ENCODE measurements around the gene EIF4EBP3.

EIF4EBP3 gene

GRCh38 chr5:140563596-140563995, 16.1 kb downstream of the EIF4EBP3 start:
- Histone ChIP-seq H3K27me3 (replicated peaks) (no peaks in the 10 kb centered on the region), H3K36me3 (replicated peaks) (peaks cover 7% of the 10 kb centered on the region), H3K4me3 (ENCODE audit: low read depth, low read length) (peak overlapping the region; percentile 96), H3K27ac (no peak overlapping the region)
- TF ChIP-seq, protein P1, sequence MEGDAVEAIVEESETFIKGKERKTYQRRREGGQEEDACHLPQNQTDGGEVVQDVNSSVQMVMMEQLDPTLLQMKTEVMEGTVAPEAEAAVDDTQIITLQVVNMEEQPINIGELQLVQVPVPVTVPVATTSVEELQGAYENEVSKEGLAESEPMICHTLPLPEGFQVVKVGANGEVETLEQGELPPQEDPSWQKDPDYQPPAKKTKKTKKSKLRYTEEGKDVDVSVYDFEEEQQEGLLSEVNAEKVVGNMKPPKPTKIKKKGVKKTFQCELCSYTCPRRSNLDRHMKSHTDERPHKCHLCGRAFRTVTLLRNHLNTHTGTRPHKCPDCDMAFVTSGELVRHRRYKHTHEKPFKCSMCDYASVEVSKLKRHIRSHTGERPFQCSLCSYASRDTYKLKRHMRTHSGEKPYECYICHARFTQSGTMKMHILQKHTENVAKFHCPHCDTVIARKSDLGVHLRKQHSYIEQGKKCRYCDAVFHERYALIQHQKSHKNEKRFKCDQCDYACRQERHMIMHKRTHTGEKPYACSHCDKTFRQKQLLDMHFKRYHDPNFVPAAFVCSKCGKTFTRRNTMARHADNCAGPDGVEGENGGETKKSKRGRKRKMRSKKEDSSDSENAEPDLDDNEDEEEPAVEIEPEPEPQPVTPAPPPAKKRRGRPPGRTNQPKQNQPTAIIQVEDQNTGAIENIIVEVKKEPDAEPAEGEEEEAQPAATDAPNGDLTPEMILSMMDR (IDR thresholded peaks at IDR 0.05; ENCODE audit: low read depth, low read length, missing control alignments): no peak
- DNase-seq: no peak
- in situ Hi-C loops (cut with HindIII; ENCODE audit: low pct_ligation_motif_present, low sequenced_read_pairs): no loop called here

DNA sequence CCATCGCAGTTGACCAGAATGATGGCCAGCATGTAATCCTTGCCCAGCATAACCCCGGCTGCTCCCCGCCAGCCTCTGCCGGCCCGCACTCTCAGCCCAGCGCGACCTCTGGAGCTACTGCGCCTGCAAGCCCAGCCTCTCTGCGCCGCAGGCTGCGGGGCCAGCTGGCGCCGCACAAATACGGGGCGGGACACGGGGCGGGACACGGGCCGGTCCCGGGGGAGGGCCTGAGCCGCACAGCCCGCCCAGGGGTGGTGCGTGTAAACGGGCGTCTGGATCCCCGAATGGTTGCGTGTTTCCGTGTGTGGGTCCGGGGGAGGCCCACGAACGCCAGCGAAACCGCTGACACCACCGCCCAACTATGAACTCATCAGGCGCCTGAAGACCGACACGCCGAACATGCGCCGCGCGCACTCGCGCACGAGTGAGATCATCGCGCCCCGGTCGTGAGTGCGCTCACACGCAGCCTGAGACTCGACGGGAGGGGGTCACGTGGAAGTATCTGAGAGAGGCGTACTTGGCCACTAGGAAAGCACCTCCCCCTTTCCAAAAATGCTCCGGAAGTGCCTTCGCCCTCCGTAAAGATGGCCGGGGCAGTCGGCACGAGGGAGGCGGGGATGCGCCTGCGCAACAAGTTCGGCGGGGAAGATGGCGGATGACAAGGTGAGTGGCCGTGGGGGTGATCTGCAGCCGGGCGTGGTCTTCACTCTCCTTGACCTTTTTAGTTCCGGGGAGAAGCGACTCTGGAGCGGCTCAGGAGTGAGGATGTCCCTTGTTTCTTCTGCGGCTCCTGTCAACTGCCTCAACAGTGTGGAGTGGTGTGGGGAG, 16.9 kb downstream of the EIF4EBP3 start, which contains the start of the genes APBB3 and SLC35A4:
Gene APBB3 (minus strand): TSS at position 403 of the 828 bp plus-strand sequence. CDS start 353 bp downstream, at position 50.
Gene SLC35A4 (plus strand): TSS at position 633 of the 828 bp plus-strand sequence. CDS start 2,342 bp downstream, outside the sequence.
- H3K27ac ChIP-seq: peak within 1 kb of the TSS; percentile 88
- DNase-seq: peak; percentile 98
- peaks cover 7% of the 10 kb centered on the region for H3K36me3 ChIP-seq (replicated peaks)
- no peaks in the 10 kb centered on the region for H3K27me3 ChIP-seq (replicated peaks)
- in situ Hi-C loops (cut with HindIII; ENCODE audit: low pct_ligation_motif_present, low sequenced_read_pairs): no loop called here
- TF ChIP-seq, protein P1 (IDR thresholded peaks at IDR 0.05; ENCODE audit: low read depth, low read length, missing control alignments): no peak
- H3K4me3 ChIP-seq (ENCODE audit: low read depth, low read length): peak within 1 kb of the TSS; percentile 96

GRCh38 chr5:140565024-140565779, 17.7 kb downstream of the EIF4EBP3 start:
- Histone ChIP-seq H3K27ac (peak overlapping the region; percentile 88), H3K27me3 (replicated peaks) (no peaks in the 10 kb centered on the region), H3K4me3 (ENCODE audit: low read depth, low read length) (peak overlapping the region; percentile 96), H3K36me3 (replicated peaks) (peaks cover 7% of the 10 kb centered on the region)
- in situ Hi-C loops (cut with HindIII; ENCODE audit: low pct_ligation_motif_present, low sequenced_read_pairs): no loop called here
- DNase-seq: peak; percentile 14
- TF ChIP-seq, protein P1 (IDR thresholded peaks at IDR 0.05; ENCODE audit: low read depth, low read length, missing control alignments): no peak

GRCh38 chr5:140565780-140566095, 18.3 kb downstream of the EIF4EBP3 start:
- DNase-seq: no peak
- Histone ChIP-seq H3K4me3 (ENCODE audit: low read depth, low read length) (peak overlapping the region; percentile 96), H3K27ac (no peak overlapping the region), H3K36me3 (replicated peaks) (peaks cover 7% of the 10 kb centered on the region), H3K27me3 (replicated peaks) (no peaks in the 10 kb centered on the region)
- TF ChIP-seq, protein P1 (IDR thresholded peaks at IDR 0.05; ENCODE audit: low read depth, low read length, missing control alignments): no peak
- in situ Hi-C loops (cut with HindIII; ENCODE audit: low pct_ligation_motif_present, low sequenced_read_pairs): no loop called here

DNA sequence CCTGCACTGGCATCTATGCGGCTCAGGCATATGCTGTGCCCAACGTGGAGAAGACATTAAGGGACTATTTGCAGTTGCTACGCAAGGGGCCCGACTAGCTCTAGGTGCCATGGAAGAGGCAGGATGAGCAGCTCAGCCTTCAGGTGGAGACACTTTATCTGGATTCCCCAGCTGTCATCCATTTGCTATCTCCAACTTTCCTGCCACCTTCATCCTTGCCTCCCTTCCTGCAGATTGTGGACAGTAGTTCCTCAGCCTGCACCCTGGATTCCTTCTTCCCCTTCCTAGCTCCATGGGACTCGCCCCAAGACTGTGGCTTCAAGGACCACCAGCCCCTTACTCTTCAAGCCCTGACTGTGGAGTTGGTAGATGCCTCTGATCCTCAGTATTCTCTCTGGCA, 19.2 kb downstream of the EIF4EBP3 start:
- DNase-seq: no peak
- in situ Hi-C loops (cut with HindIII; ENCODE audit: low pct_ligation_motif_present, low sequenced_read_pairs): no loop called here
- TF ChIP-seq, protein P1 (IDR thresholded peaks at IDR 0.05; ENCODE audit: low read depth, low read length, missing control alignments): no peak

More for the DNA sequence above, 19.2 kb downstream of the EIF4EBP3 start:
- H3K4me3 ChIP-seq (ENCODE audit: low read depth, low read length): no peak overlapping the region
- H3K27me3 ChIP-seq (replicated peaks): no peaks in the 10 kb centered on the region
- peaks cover 7% of the 10 kb centered on the region for H3K36me3 ChIP-seq (replicated peaks)
- no peak overlapping the region for H3K27ac ChIP-seq

Measured in brain microvascular endothelial cell (primary cell).